Activated CD8-positive, alpha-beta T cell treated with anti-CD3 and anti-CD28 coated beads for 36 hours (primary cell): ENCODE measurements around the gene PDCD4. TPM values are rescaled to one million over a fixed set of nuclear protein-coding genes. Genes with fewer than 3 reads are reported as not detected.

Experiments used
- ATAC-seq: fragments of 200-7000 bp; cut with Tn5 transposase; one replicate; pipeline ENCODE4 v1.10.0; 2021; ENCODE audit warnings: mild to moderate bottlenecking, moderate library complexity
- CTCF ChIA-PET: fragments of 350-600 bp; sonication (Branson Sonifier 250); formaldehyde crosslinking; loops from one replicate; lab custom pipeline; 2021; ENCODE audit warnings: antibody characterized with exemption; lab: Charles Lee
- POLR2A ChIA-PET: fragments of 350-600 bp; sonication (Branson Sonifier 250); formaldehyde crosslinking; loops from one replicate; lab custom pipeline; 2021; ENCODE audit warnings: antibody characterized with exemption; lab: Charles Lee
- DNase-seq: peaks from one replicate; pipeline ENCODE4 v3.0.0-alpha.2; 2020
- H3K27ac Mint-ChIP-seq: one replicate; pipeline ENCODE4 v1.8.0; 2021; ENCODE audit warnings: mild to moderate bottlenecking, mixed read lengths
- H3K27me3 Mint-ChIP-seq: one replicate; pipeline ENCODE4 v1.8.0; 2021; ENCODE audit warnings: mixed read lengths
- H3K36me3 Mint-ChIP-seq: one replicate; pipeline ENCODE4 v1.8.0; 2021; ENCODE audit warnings: low read depth, mixed read lengths
- H3K4me1 Mint-ChIP-seq: one replicate; pipeline ENCODE4 v1.8.0; 2021; ENCODE audit warnings: low read depth, mixed read lengths
- H3K4me3 Mint-ChIP-seq: one replicate; pipeline ENCODE4 v1.8.0; 2021; ENCODE audit warnings: mild to moderate bottlenecking, moderate library complexity, mixed read lengths
- H3K9me3 Mint-ChIP-seq: one replicate; pipeline ENCODE4 v1.8.0; 2021; ENCODE audit warnings: mixed read lengths
- intact Hi-C: fragments of 100-400 bp; cut with micrococcal nuclease; formaldehyde crosslinking; loops from one replicate; pipeline ENCODE4 v1.10.0; 2022
- total RNA-seq, 2 experiments: library from RNA; stranded (reverse); gene quantifications; one replicate each; pipeline ENCODE4 v1.2.3, GENCODE V29; 2021
- TF ChIP-seq, protein P1 (sequence below): fragments of 200-600 bp; IDR thresholded peaks from one replicate; pipeline ENCODE4 v1.8.0; 2022; ENCODE audit warnings: antibody characterized with exemption, mild to moderate bottlenecking

The PDCD4 gene
- total RNA-seq, 2 experiments from 2014 or later: 186 to 190 TPM

DNA sequence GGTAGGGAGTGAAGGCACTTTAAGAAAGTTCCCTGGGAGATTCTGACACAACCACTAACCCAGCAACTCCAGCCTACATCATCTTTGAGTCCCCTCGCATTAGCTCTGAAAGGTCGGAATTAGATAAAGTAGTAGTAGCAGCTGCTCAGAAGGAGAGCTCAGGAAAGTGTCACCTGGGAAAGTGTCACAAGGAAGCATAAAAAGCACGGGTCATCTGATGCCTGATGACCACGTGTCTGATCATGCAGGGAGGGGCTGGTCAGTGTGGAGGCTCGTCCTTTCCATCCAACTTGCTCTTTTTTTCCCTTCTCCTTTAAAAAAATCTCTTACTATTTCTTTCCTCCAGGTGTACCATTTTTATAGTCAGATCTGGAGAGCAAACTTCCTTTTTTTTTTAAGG lies 47.1 kb upstream of the PDCD4 start:
- DNase-seq (no peak), ATAC-seq (no peak)
- no peak overlapping the region for H3K4me3 Mint-ChIP-seq
- intact Hi-C loops: no loop called here
- TF ChIP-seq, protein P1, sequence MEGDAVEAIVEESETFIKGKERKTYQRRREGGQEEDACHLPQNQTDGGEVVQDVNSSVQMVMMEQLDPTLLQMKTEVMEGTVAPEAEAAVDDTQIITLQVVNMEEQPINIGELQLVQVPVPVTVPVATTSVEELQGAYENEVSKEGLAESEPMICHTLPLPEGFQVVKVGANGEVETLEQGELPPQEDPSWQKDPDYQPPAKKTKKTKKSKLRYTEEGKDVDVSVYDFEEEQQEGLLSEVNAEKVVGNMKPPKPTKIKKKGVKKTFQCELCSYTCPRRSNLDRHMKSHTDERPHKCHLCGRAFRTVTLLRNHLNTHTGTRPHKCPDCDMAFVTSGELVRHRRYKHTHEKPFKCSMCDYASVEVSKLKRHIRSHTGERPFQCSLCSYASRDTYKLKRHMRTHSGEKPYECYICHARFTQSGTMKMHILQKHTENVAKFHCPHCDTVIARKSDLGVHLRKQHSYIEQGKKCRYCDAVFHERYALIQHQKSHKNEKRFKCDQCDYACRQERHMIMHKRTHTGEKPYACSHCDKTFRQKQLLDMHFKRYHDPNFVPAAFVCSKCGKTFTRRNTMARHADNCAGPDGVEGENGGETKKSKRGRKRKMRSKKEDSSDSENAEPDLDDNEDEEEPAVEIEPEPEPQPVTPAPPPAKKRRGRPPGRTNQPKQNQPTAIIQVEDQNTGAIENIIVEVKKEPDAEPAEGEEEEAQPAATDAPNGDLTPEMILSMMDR: no peak
- peaks cover 4% of the 10 kb centered on the region for H3K4me1 Mint-ChIP-seq
- H3K36me3 Mint-ChIP-seq: no peaks in the 10 kb centered on the region
- H3K27me3 Mint-ChIP-seq: no peaks in the 10 kb centered on the region
- H3K9me3 Mint-ChIP-seq: no peaks in the 10 kb centered on the region
- ChIA-PET POLR2A (interaction anchor here (0.6 kb wide), 1 partner anchor 8 kb away, joined by 3 read pairs; no protein-coding TSS in a partner anchor), CTCF (interaction anchor here (1.1 kb wide), 1 partner anchor 21 kb away, joined by 3 read pairs; no protein-coding TSS in a partner anchor)
- no peak overlapping the region for H3K27ac Mint-ChIP-seq

DNA sequence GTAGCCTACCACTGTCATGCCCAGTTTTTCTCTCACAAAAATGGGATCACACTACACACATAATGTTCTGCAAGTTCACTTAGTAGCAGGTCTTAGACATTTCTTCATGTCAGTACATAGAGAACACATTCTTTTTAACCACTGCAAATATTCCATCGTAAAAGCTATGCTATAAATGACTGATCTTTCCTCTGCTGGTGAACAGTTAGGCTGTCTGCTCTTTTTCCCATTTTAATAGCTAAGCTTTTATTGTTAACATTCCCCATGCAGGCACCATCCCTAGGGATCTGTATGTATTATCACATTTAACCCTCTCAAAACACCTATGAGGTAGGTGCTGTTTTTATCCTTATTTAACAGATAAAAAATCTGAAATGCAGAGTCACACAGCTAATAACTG lies 46.2 kb upstream of the PDCD4 start:
- H3K36me3 Mint-ChIP-seq: no peaks in the 10 kb centered on the region
- ChIA-PET POLR2A (no interaction called here), CTCF (interaction anchor here (1.1 kb wide), 1 partner anchor 22 kb away, joined by 3 read pairs; no protein-coding TSS in a partner anchor)
- H3K27ac Mint-ChIP-seq: no peak overlapping the region
- peaks cover 4% of the 10 kb centered on the region for H3K4me1 Mint-ChIP-seq
- TF ChIP-seq, protein P1: no peak
- no peaks in the 10 kb centered on the region for H3K27me3 Mint-ChIP-seq
- no peak for DNase-seq
- no peak overlapping the region for H3K4me3 Mint-ChIP-seq
- intact Hi-C loops: no loop called here
- no peak for ATAC-seq
- no peaks in the 10 kb centered on the region for H3K9me3 Mint-ChIP-seq

DNA sequence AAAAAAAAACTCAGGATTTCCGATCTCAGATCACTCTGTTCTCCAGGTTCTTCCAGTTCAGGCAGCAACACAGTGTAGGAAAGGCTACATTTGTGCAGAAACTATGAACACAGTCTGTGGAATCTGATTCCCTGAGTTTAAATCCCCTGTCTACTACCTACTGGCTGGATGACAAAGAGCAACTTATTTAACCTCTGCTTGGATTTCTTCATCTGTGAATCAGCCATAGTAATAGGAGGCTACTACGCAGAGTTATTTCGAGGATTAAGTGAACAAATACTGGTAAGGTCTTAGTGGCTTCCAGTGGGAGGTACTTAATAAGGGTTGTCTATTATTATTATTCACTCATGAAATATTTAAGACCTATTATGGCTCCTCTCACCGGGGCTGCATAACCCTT lies 44.3 kb upstream of the PDCD4 start:
- TF ChIP-seq, protein P1: no peak
- Mint-ChIP-seq H3K27ac (no peak overlapping the region), H3K9me3 (no peaks in the 10 kb centered on the region), H3K27me3 (no peaks in the 10 kb centered on the region), H3K36me3 (no peaks in the 10 kb centered on the region), H3K4me1 (peaks cover 3% of the 10 kb centered on the region), H3K4me3 (no peak overlapping the region)
- DNase-seq (no peak), ATAC-seq (no peak)
- ChIA-PET CTCF (interaction anchor here (1.8 kb wide), 1 partner anchor 10 kb away, joined by 7 read pairs; no protein-coding TSS in a partner anchor), POLR2A (no interaction called here)
- intact Hi-C loops: no loop called here

DNA sequence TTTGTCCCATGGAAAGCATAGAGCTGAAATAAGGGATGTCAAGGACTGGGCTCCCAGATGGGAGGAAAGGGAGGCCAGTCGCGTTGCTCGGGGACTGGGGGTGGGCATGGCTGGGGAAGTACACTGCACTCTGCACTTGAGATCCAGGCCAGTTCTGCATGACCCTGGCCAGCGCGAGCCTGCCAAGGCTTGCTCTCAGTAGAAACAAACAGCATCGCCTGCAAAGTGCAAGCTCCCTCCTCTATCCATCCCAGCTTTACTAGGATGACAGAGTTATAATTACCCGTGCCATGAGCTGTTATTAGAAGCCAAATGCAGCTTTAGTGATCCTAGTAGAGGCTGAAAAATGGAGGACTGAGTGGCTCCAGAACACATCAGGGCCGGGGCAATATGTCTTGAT lies 43.9 kb upstream of the PDCD4 start:
- H3K4me1 Mint-ChIP-seq: peaks cover 7% of the 10 kb centered on the region
- intact Hi-C loops: no loop called here
- no peaks in the 10 kb centered on the region for H3K9me3 Mint-ChIP-seq
- H3K27me3 Mint-ChIP-seq: no peaks in the 10 kb centered on the region
- H3K36me3 Mint-ChIP-seq: no peaks in the 10 kb centered on the region
- ATAC-seq: no peak
- TF ChIP-seq, protein P1: no peak
- ChIA-PET POLR2A (no interaction called here), CTCF (interaction anchor here (1.8 kb wide), 1 partner anchor 9 kb away, joined by 7 read pairs; no protein-coding TSS in a partner anchor)
- no peak overlapping the region for H3K27ac Mint-ChIP-seq
- H3K4me3 Mint-ChIP-seq: no peak overlapping the region
- no peak for DNase-seq

DNA sequence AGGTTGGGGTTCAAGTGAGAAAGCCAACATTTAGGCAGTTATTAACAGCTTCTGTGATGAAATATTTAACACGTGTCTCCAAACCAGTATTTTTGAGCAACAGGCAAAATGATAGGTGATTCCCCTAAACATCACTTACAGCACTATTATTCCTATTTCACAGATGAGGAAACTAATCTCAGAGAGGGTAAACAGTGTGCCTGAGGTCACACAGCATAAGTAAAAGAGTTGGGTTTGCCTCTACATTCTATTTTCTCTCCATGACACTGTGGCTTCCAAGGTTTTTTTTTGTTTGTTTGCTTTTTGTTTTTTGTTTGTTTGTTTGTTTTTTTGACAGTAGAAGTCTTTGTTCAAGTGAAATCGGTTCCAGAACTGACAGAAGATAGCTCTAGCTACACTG lies 43.2 kb upstream of the PDCD4 start:
- DNase-seq (no peak), ATAC-seq (no peak)
- Mint-ChIP-seq H3K36me3 (no peaks in the 10 kb centered on the region), H3K27me3 (no peaks in the 10 kb centered on the region), H3K4me3 (no peak overlapping the region), H3K4me1 (peaks cover 12% of the 10 kb centered on the region), H3K27ac (no peak overlapping the region), H3K9me3 (no peaks in the 10 kb centered on the region)
- intact Hi-C loops: no loop called here
- CTCF ChIA-PET: interaction anchor here (1.8 kb wide), 1 partner anchor 9 kb away, joined by 7 read pairs; no protein-coding TSS in a partner anchor
- POLR2A ChIA-PET: no interaction called here
- TF ChIP-seq, protein P1: no peak
